ENCODE results near the gene TEPSIN. TPM values are rescaled to one million over a fixed set of nuclear protein-coding genes. Genes with fewer than 3 reads are reported as not detected.

The TEPSIN gene
- total and polyA plus RNA-seq, 2 of the 8 experiments (the other 6 are each of a cell fraction or from before 2014, with no cell fraction given), result 22.9 to 28.0 TPM

- Histone ChIP-seq H3K14ac (ENCODE audit: insufficient read length) (no peak overlapping the region), H2AFZ (ENCODE audit: low read length) (no peak overlapping the region), H3K4ac (replicated peaks; ENCODE audit: insufficient read length, low read depth, low read length) (peak overlapping the region; percentile 57), H3K4me3 (ENCODE audit: extremely low read depth in 1 of 4, insufficient read depth in 2 of 4, low read depth in 3 of 4, low read length in 4 of 4) (peak overlapping the region; percentile 79 to 95 (median 82)), H3K23ac (ENCODE audit: insufficient read length) (no peak overlapping the region), H4K20me1 (replicated peaks in 1 of 2; ENCODE audit: control insufficient read depth in 1 of 2, insufficient read depth in 2 of 2, low read length in 2 of 2) (peaks cover 14 to 23% of the 10 kb centered on the region in 2 experiments), H4K5ac (ENCODE audit: insufficient read length, low read depth, low read length) (no peak overlapping the region), H3K79me1 (ENCODE audit: low read depth, low read length) (peaks cover 9% of the 10 kb centered on the region), H4K8ac (ENCODE audit: extremely low read depth, insufficient read depth, low read length) (peak overlapping the region; percentile 35; the same call in 1 of the 2 replicates), H3K23me2 (ENCODE audit: low read depth, low read length) (peaks cover 8% of the 10 kb centered on the region; the same call in 1 of the 2 replicates), H3K27ac (ENCODE audit: low read depth, low read length) (peak overlapping the region; percentile 58; the same call in 1 of the 2 replicates), H3K4me2 (ENCODE audit: insufficient read depth in 1 of 2, low read depth in 2 of 2, low read length in 2 of 2) (peak overlapping the region; percentile 69 to 87), H2BK15ac (ENCODE audit: low read length) (no peak overlapping the region), H4K91ac (replicated peaks; ENCODE audit: insufficient read length, low read length) (peak overlapping the region; percentile 87), H3K56ac (replicated peaks; ENCODE audit: insufficient read length, low read depth, low read length) (no peak overlapping the region), H3K36me3 (ENCODE audit: control insufficient read depth in 2 of 4, insufficient read depth in 4 of 4, low read length in 3 of 4) (no peaks in the 10 kb centered on the region; a peak in 1 of 8 replicates), H3K27me3 (replicated peaks in 1 of 4; ENCODE audit: control insufficient read depth in 3 of 4, extremely low read depth in 1 of 4, insufficient read depth in 3 of 4, low read length in 3 of 4) (no peaks in the 10 kb centered on the region), H2BK5ac (ENCODE audit: low read depth, low read length) (peak overlapping the region; percentile 44; the same call in 1 of the 2 replicates), H2BK20ac (ENCODE audit: low read length) (no peak overlapping the region), H3K4me1 (replicated peaks in 1 of 4; ENCODE audit: control insufficient read depth in 3 of 4, insufficient read depth in 4 of 4, low read length in 3 of 4) (peaks cover 0 to 12% (median 9%) of the 10 kb centered on the region in 4 experiments; a peak in 5 of 7 replicates), H3K9me3 (ENCODE audit: insufficient read depth in 2 of 2, low read depth in 1 of 2, low read length in 1 of 2) (no peaks in the 10 kb centered on the region), H2BK120ac (replicated peaks; ENCODE audit: low read depth, low read length) (no peak overlapping the region), H3K9ac (replicated peaks in 1 of 4; ENCODE audit: extremely low read depth in 1 of 4, low read depth in 3 of 4, low read length in 3 of 4) (peak overlapping the region; percentile 70 to 82 (median 79)), H3K79me2 (ENCODE audit: control insufficient read depth in 1 of 2, insufficient read depth in 2 of 2, low read length in 2 of 2) (peaks cover 0 to 23% of the 10 kb centered on the region in 2 experiments; a peak in 2 of 4 replicates), H3K18ac (ENCODE audit: extremely low read depth, low read length) (peak overlapping the region; percentile 60; the same call in 1 of the 2 replicates), H2AK5ac (ENCODE audit: low read depth, low read length) (no peak overlapping the region), H2BK12ac (ENCODE audit: low read depth, low read length) (no peak overlapping the region)
- DNase-seq (ENCODE audit: low read depth in 1 of 2, low spot score in 2 of 2), result no peak
- FAIRE-seq, result no peak
- 24% methylated on average over 34 of the region's 37 CpGs; no CpG with 5 or more reads in 1 of the 2 experiments for WGBS, 2 experiments (ENCODE audit: extremely low coverage in 1 of 2, insufficient coverage in 1 of 2, insufficient read length in 1 of 2, insufficient replicate concordance in 2 of 2, low coverage in 1 of 2, low lambda C conversion rate in 2 of 2, missing lambda C conversion rate in 1 of 2)
- ChIA-PET CTCF (ENCODE audit: partially characterized antibody) (interaction anchor here (0.6 to 2.8 kb wide), 8 partner anchors 10 to 251 kb away, joined by 3 to 11 read pairs (median 3); no protein-coding TSS in a partner anchor), POLR2A (ENCODE audit: partially characterized antibody) (interaction anchor here (0.5 to 3.3 kb wide), 15 partner anchors 7 to 431 kb away, joined by 3 to 18 read pairs (median 4); no protein-coding TSS in a partner anchor)
- TF ChIP-seq CBX8 (IDR thresholded peaks at IDR 0.05; ENCODE audit: borderline replicate concordance, low read depth, low read length) (no peak), CHD2 (IDR thresholded peaks at IDR 0.05; ENCODE audit: low read length) (no peak), SAP30 (IDR thresholded peaks at IDR 0.05; ENCODE audit: insufficient read depth, insufficient replicate concordance, low read length) (peak; percentile 92), NRF1 (IDR thresholded peaks at IDR 0.05; ENCODE audit: low read depth, low read length) (no peak), HDAC2 (IDR thresholded peaks at IDR 0.05; ENCODE audit: borderline replicate concordance in 1 of 2, low read depth in 2 of 2, low read length in 2 of 2) (no peak), BRCA1 (IDR thresholded peaks at IDR 0.05; ENCODE audit: low read depth, low read length) (no peak), SUZ12 (IDR thresholded peaks at IDR 0.05; ENCODE audit: low read length) (no peak), CEBPB (IDR thresholded peaks at IDR 0.05; ENCODE audit: low read depth, low read length) (no peak), NANOG (IDR thresholded peaks at IDR 0.05; ENCODE audit: insufficient read depth, low read depth, low read length, poor library complexity, severe bottlenecking) (no peak), ASH2L (IDR thresholded peaks at IDR 0.05; ENCODE audit: low read length) (no peak), TAF7 (optimal IDR thresholded peaks at IDR 0.05; ENCODE audit: borderline replicate concordance, low read depth, low read length) (peak; percentile 14)
These were observed 1.1 kb upstream of the TEPSIN start for GRCh38 chr17:81239714-81240555.

All from H1 (cell line).